Upper lobe of left lung (tissue), 6 donors: ENCODE results near the gene SOCS7. TPM values are rescaled to one million over a fixed set of nuclear protein-coding genes. Genes with fewer than 3 reads are reported as not detected.

Source experiments
- ATAC-seq, 2 donors: fragments of 200-7000 bp; cut with Tn5 transposase; one replicate each; pipeline ENCODE4 v1.9.1; 2022; ENCODE audit warnings: mild to moderate bottlenecking in 2 of 2, moderate library complexity in 2 of 2; ENCODE audit not compliant: low FRiP score in 2 of 2
- DNase-seq, 2 donors: peaks; one replicate each; pipeline ENCODE4 v3.0.0-alpha.2; 2019 to 2020
- H3K27ac ChIP-seq, 4 donors: fragments of 200-600 bp; sonication (generic); one replicate each; pipeline ENCODE4 v1.5.1; 2016 to 2019
- H3K27me3 ChIP-seq, 4 donors: fragments of 200-600 bp; sonication (generic); one replicate each; pipeline ENCODE4 v1.5.1; 2017 to 2019
- H3K36me3 ChIP-seq, 4 donors: fragments of 200-600 bp; sonication (generic); one replicate each; pipeline ENCODE4 v1.5.1; 2016 to 2019
- H3K4me1 ChIP-seq, 4 donors: fragments of 200-600 bp; sonication (generic); one replicate each; pipeline ENCODE4 v1.5.1; 2018 to 2019
- H3K4me3 ChIP-seq, 4 donors: fragments of 200-600 bp; sonication (generic); one replicate each; pipeline ENCODE4 v1.5.1; 2017 to 2019; ENCODE audit warnings: mild to moderate bottlenecking in 2 of 4, moderate library complexity in 1 of 4
- H3K9me3 ChIP-seq, 4 donors: fragments of 200-600 bp; sonication (generic); one replicate each; pipeline ENCODE4 v1.5.1; 2018 to 2019
- EP300 ChIP-seq, 4 donors: sonication (generic); formaldehyde crosslinking; IDR thresholded peaks; one replicate each; pipeline ENCODE4 v1.5.1; 2017; ENCODE audit warnings: antibody characterized with exemption in 4 of 4, control low read depth in 2 of 4
- POLR2A ChIP-seq, 4 donors: fragments of 450-650 bp; IDR thresholded peaks; one replicate each; pipeline ENCODE4 v1.5.1; 2016 to 2017; ENCODE audit warnings: antibody characterized with exemption in 4 of 4, mild to moderate bottlenecking in 2 of 4
- POLR2AphosphoS5 ChIP-seq, 2 donors: sonication (generic); formaldehyde crosslinking; IDR thresholded peaks; one replicate each; pipeline ENCODE4 v1.5.1; 2017; ENCODE audit warnings: antibody characterized with exemption in 2 of 2
- WGBS, 2 donors: methylation state at CpG; one replicate each; pipeline ENCODE4 v1.1.5; 2017 to 2018; 5-methylcytosine and 5-hydroxymethylcytosine counted together
- total RNA-seq, 6 donors: library from RNA; depleted of rRNA in 4 of 6; stranded (reverse); fragments of >200 nt in 4 of 6; gene quantifications; one replicate each; pipeline versions ENCODE4 v1.1.0 to v1.2.1, GENCODE V29; 2016 to 2021
- TF ChIP-seq, protein P1 (sequence below), 6 experiments: fragments of 450-650 bp in 4 of 6; fragments of 200-600 bp in 2 of 6; sonication (generic) in 2 of 6; IDR thresholded peaks; one replicate each; pipeline ENCODE4 v1.5.1; 2016 to 2019; ENCODE audit warnings: antibody characterized with exemption in 6 of 6
- donor health status: DM: no; HTN: no; CAD: no; lungs with moderate emphysema.
- donor health status: DM: no; HTN: yes; CAD: no; lungs with severe emphysema.

Gene SOCS7
- total RNA-seq, 6 donors from 2014 or later = 17.5 to 40.4 (median 23.3) TPM

DNA sequence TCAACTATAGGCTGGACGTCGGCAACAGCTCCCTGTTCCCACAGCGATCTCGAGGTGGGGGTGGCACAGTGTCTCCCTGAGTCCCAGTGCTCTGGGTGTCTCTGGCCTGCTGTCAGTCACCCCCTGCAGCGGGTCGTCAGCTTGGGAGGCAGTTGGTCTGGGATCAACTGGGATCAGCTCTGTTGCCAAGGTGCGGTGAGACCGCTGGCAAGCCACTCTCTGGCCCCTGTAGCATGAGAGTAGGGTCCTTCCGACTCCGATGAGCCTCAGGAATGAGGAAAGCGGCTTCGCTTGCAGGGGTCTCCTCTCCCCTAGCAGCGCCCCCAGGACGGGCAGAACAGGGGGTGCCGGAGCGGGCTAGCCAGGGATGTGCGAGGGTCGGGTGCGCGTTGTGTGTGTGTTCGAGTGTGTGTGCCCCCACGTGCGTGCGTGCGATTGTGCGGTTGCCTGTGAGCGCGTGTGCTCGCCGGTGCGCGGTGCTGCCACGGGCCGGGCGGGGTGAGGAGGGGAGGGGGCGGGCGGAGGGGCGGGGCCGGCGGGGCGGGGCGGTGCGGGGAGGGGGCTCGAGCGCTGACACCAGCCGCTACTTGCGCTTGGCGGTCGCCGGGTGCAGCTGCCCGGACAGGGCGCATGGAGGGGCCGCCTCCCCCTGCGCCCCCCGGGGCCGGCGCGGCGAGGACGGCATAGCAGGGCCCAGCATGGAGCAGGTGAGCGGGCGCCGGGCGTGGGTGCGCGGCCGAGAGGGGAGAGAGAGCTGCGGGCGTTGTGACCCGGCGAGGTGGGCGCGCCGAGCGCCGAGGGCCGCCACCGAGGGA lies 67.3 kb downstream of the SOCS7 start:
- Histone ChIP-seq H3K27me3 (peaks cover 0 to 20% (median 7%) of the 10 kb centered on the region in 4 donors), H3K9me3 (no peaks in the 10 kb centered on the region), H3K36me3 (no peaks in the 10 kb centered on the region), H3K4me1 (peaks cover 11 to 40% (median 27%) of the 10 kb centered on the region in 4 donors), H3K27ac (no peak overlapping the region), H3K4me3 (peak overlapping the region in 3 of 4 donors; percentile 30 to 36 (median 36))
- TF ChIP-seq, protein P1, sequence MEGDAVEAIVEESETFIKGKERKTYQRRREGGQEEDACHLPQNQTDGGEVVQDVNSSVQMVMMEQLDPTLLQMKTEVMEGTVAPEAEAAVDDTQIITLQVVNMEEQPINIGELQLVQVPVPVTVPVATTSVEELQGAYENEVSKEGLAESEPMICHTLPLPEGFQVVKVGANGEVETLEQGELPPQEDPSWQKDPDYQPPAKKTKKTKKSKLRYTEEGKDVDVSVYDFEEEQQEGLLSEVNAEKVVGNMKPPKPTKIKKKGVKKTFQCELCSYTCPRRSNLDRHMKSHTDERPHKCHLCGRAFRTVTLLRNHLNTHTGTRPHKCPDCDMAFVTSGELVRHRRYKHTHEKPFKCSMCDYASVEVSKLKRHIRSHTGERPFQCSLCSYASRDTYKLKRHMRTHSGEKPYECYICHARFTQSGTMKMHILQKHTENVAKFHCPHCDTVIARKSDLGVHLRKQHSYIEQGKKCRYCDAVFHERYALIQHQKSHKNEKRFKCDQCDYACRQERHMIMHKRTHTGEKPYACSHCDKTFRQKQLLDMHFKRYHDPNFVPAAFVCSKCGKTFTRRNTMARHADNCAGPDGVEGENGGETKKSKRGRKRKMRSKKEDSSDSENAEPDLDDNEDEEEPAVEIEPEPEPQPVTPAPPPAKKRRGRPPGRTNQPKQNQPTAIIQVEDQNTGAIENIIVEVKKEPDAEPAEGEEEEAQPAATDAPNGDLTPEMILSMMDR (IDR thresholded peaks at IDR 0.05) = no peak
- no peak for TF ChIP-seq POLR2AphosphoS5 (IDR thresholded peaks at IDR 0.05)
- no peak for TF ChIP-seq POLR2A (IDR thresholded peaks at IDR 0.05)
- TF ChIP-seq EP300 (IDR thresholded peaks at IDR 0.05) = no peak
- DNase-seq = peak in 1 of 2 donors; percentile 86
- no peak for ATAC-seq
- WGBS, 2 donors = 7 to 25% methylated on average over 12 to 20 of the region's 78 CpGs

DNA sequence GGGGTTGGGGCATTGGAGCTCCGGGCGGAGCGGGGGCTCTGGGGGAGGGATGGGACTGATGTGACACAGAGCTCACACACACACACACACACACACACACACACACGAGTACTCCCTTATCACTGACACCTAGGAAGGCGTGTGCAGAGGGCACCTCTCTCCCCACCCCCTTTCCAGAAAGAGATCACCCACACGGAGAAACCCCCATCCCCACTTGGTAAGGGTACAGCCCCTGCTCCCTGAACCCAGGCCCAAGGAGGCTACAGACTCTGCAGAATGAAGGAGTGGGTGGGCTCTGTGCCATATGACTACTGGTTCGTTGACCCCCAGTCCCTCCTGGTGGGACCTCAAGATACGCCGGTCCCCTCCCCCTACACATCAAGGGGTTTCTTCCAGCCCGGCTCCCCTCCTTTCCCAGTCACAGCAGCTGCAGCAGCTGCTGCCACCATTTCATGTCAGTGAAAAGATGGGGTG lies 67.9 kb downstream of the SOCS7 start:
- no peak for ATAC-seq
- no peak for TF ChIP-seq POLR2A (IDR thresholded peaks at IDR 0.05)
- TF ChIP-seq, protein P1 (IDR thresholded peaks at IDR 0.05) = no peak
- no peak for TF ChIP-seq EP300 (IDR thresholded peaks at IDR 0.05)
- no peak overlapping the region for H3K27ac ChIP-seq
- H3K9me3 ChIP-seq = no peaks in the 10 kb centered on the region
- peaks cover 16 to 44% (median 26%) of the 10 kb centered on the region in 4 donors for H3K4me1 ChIP-seq
- peak overlapping the region in 3 of 4 donors; percentile 30 to 36 (median 36) for H3K4me3 ChIP-seq
- no peak for DNase-seq
- 19 to 21% methylated on average over 8 to 9 of the region's 10 CpGs for WGBS, 2 donors
- peaks cover 0 to 20% (median 7%) of the 10 kb centered on the region in 4 donors for H3K27me3 ChIP-seq
- no peaks in the 10 kb centered on the region for H3K36me3 ChIP-seq

DNA sequence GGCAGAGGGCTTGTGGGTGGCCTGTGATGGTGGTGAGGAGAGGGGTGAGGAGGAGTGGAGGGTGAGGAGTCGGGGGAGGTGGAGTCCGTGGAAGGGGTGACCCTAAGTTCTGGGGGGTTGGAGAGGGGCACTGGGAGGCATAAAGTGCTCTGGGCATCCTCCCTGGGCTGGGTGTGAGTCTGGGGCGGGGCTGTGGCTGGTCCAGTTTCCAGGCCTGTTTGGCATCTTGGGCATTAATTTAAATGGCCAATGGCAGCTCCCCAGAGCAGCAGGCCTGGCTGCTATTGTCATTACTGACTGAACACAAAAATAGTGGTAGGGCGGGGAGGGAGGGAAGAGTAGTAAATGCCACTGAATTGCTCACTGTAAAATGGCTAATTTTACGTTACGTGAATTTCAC lies 68.9 kb downstream of the SOCS7 start:
- TF ChIP-seq EP300 (IDR thresholded peaks at IDR 0.05) = no peak
- no peak for TF ChIP-seq POLR2AphosphoS5 (IDR thresholded peaks at IDR 0.05)
- Histone ChIP-seq H3K27me3 (peaks cover 0 to 20% (median 7%) of the 10 kb centered on the region in 4 donors), H3K27ac (no peak overlapping the region), H3K4me3 (no peak overlapping the region), H3K4me1 (peaks cover 24 to 38% (median 26%) of the 10 kb centered on the region in 4 donors), H3K9me3 (no peaks in the 10 kb centered on the region), H3K36me3 (no peaks in the 10 kb centered on the region)
- 87% methylated on average over 6 of the region's 6 CpGs for WGBS, 2 donors
- ATAC-seq (no peak), DNase-seq (no peak)

DNA sequence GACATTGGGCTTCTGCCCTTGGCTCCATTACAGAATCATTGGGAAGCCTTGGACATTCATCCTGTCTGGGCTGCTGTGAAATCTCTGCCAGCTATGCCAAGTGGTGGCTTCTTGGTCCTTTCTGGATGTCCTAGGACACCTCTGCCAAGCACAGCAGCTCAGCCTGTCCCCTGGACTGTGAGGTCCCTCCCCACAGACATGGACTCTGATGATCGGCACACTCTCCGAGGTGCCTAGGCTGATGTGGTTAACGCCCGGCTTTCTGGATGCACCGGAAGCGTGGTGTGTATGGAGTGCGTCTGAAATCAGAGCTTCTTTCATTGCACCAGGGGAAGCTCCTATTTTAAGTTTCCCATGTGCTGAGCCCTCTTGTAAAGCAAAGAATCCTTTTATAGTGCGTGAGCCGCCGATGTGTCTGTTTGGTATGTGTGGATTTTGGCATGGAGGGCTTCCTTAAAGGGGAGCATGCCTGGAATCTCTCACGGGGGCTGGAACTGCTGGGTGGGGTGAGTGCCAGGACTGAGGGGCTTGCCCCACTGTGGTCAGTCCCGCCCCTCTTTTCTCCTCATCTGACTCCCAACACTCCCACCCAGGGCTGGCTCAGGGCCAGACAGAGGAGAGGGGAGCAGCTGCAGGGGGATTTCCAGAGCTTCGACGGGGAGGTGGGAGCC lies 69.7 kb downstream of the SOCS7 start:
- Histone ChIP-seq H3K27ac (no peak overlapping the region), H3K9me3 (no peaks in the 10 kb centered on the region), H3K4me1 (peaks cover 23 to 42% (median 30%) of the 10 kb centered on the region in 4 donors), H3K36me3 (no peaks in the 10 kb centered on the region), H3K27me3 (peaks cover 0 to 20% (median 7%) of the 10 kb centered on the region in 4 donors), H3K4me3 (no peak overlapping the region)
- DNase-seq = no peak
- WGBS, 2 donors = 22 to 42% methylated on average over 12 of the region's 14 CpGs
- ATAC-seq = no peak
- TF ChIP-seq POLR2A (IDR thresholded peaks at IDR 0.05) (no peak), POLR2AphosphoS5 (IDR thresholded peaks at IDR 0.05) (no peak), EP300 (IDR thresholded peaks at IDR 0.05) (no peak)
- TF ChIP-seq, protein P1 (IDR thresholded peaks at IDR 0.05) = no peak
